Measurements from ENCODE around the gene ACVR2A. TPM values are rescaled to one million over a fixed set of nuclear protein-coding genes. Genes with fewer than 3 reads are reported as not detected.

Gene ACVR2A
- total RNA-seq, 1 experiment from 2014 or later = 13.4 TPM

GRCh38 chr2:147806846-147807245 lies 38.0 kb upstream of the ACVR2A start:
- no peaks in the 10 kb centered on the region for H3K36me3 Mint-ChIP-seq (ENCODE audit: insufficient read depth in 1 of 3, low read depth in 3 of 3)
- Histone ChIP-seq H3K18ac (ENCODE audit: insufficient read length, low read depth, low read length) (no peak overlapping the region), H4K91ac (ENCODE audit: insufficient read length, low read depth, low read length) (no peak overlapping the region), H3T11ph (ENCODE audit: low read length) (no peak overlapping the region), H2BK120ac (ENCODE audit: low read depth, low read length, poor library complexity, severe bottlenecking) (no peak overlapping the region), H3K4me2 (ENCODE audit: insufficient read depth, insufficient read length, low read length) (no peak overlapping the region), H3K27ac (ENCODE audit: insufficient read length, low read depth, low read length) (no peak overlapping the region), H3K4ac (ENCODE audit: low read depth, low read length) (no peak overlapping the region), H2BK20ac (ENCODE audit: low read depth, low read length, poor library complexity, severe bottlenecking) (no peak overlapping the region), H3K79me1 (ENCODE audit: insufficient read depth, low read depth, low read length, poor library complexity, severe bottlenecking) (no peaks in the 10 kb centered on the region), H2BK15ac (ENCODE audit: low read depth, low read length) (no peak overlapping the region), H4K8ac (replicated peaks; ENCODE audit: insufficient read length, low read depth, low read length) (no peak overlapping the region), H4K20me1 (ENCODE audit: control insufficient read depth, insufficient read depth, insufficient read length) (no peaks in the 10 kb centered on the region), H3K27me3 (ENCODE audit: insufficient read depth, low read length) (no peaks in the 10 kb centered on the region), H3K79me2 (ENCODE audit: insufficient read depth, low read length) (no peaks in the 10 kb centered on the region), H3K56ac (ENCODE audit: insufficient read length, low read depth, low read length) (no peak overlapping the region), H3K23ac (ENCODE audit: insufficient read length, low read depth, low read length) (no peak overlapping the region), H3K9me3 (ENCODE audit: control insufficient read depth, low read depth, low read length) (no peaks in the 10 kb centered on the region), H3K9ac (ENCODE audit: extremely low read depth, insufficient read length, low read length) (no peak overlapping the region), H2BK12ac (ENCODE audit: insufficient read length, low read depth, low read length) (no peak overlapping the region), H2AK5ac (ENCODE audit: insufficient read length, low read length) (no peak overlapping the region), H3K4me1 (ENCODE audit: insufficient read depth, low read length) (no peaks in the 10 kb centered on the region), H2BK5ac (ENCODE audit: insufficient read length, low read length) (no peak overlapping the region), H2AFZ (ENCODE audit: low read length) (no peak overlapping the region), H4K5ac (ENCODE audit: insufficient read length, low read depth, low read length) (no peak overlapping the region), H3K14ac (ENCODE audit: insufficient read depth, low read length) (no peak overlapping the region), H3K23me2 (ENCODE audit: insufficient read length, low read depth, low read length, poor library complexity, severe bottlenecking) (no peaks in the 10 kb centered on the region)
- H3K4me3 Mint-ChIP-seq = no peak overlapping the region
- no peak for DNase-seq
- peaks cover 2 to 5% of the 10 kb centered on the region in 2 experiments; a peak in 3 of 4 replicates for H3K4me1 Mint-ChIP-seq
- WGBS (ENCODE audit: extremely low coverage, insufficient read length, low lambda C conversion rate) = no CpG with 5 or more reads among the region's 1 CpG
- no peaks in the 10 kb centered on the region for H3K27me3 Mint-ChIP-seq (ENCODE audit: low read depth)
- no peaks in the 10 kb centered on the region for H3K9me3 Mint-ChIP-seq
- TF ChIP-seq, protein P1, sequence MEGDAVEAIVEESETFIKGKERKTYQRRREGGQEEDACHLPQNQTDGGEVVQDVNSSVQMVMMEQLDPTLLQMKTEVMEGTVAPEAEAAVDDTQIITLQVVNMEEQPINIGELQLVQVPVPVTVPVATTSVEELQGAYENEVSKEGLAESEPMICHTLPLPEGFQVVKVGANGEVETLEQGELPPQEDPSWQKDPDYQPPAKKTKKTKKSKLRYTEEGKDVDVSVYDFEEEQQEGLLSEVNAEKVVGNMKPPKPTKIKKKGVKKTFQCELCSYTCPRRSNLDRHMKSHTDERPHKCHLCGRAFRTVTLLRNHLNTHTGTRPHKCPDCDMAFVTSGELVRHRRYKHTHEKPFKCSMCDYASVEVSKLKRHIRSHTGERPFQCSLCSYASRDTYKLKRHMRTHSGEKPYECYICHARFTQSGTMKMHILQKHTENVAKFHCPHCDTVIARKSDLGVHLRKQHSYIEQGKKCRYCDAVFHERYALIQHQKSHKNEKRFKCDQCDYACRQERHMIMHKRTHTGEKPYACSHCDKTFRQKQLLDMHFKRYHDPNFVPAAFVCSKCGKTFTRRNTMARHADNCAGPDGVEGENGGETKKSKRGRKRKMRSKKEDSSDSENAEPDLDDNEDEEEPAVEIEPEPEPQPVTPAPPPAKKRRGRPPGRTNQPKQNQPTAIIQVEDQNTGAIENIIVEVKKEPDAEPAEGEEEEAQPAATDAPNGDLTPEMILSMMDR (conservative IDR thresholded peaks at IDR 0.05) = no peak
- H3K27ac Mint-ChIP-seq = no peak overlapping the region

Data from H9 (cell line).